MV-4-11 (cell line): ENCODE data around the gene NFKBIB.
A peak's percentile ranks its signal among the peaks of the same experiment; 100 is the strongest.
"Not testable (repeated sequence)": the region's sequence is repeated elsewhere in the genome, so short reads cannot be mapped to it uniquely, and the experiment has no call there.

Experiments
- DNase-seq: peaks from one replicate; lab custom pipeline; 2025; lab: John Stamatoyannopoulos, UW

The NFKBIB gene, protein sequence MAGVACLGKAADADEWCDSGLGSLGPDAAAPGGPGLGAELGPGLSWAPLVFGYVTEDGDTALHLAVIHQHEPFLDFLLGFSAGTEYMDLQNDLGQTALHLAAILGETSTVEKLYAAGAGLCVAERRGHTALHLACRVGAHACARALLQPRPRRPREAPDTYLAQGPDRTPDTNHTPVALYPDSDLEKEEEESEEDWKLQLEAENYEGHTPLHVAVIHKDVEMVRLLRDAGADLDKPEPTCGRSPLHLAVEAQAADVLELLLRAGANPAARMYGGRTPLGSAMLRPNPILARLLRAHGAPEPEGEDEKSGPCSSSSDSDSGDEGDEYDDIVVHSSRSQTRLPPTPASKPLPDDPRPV

DNA sequence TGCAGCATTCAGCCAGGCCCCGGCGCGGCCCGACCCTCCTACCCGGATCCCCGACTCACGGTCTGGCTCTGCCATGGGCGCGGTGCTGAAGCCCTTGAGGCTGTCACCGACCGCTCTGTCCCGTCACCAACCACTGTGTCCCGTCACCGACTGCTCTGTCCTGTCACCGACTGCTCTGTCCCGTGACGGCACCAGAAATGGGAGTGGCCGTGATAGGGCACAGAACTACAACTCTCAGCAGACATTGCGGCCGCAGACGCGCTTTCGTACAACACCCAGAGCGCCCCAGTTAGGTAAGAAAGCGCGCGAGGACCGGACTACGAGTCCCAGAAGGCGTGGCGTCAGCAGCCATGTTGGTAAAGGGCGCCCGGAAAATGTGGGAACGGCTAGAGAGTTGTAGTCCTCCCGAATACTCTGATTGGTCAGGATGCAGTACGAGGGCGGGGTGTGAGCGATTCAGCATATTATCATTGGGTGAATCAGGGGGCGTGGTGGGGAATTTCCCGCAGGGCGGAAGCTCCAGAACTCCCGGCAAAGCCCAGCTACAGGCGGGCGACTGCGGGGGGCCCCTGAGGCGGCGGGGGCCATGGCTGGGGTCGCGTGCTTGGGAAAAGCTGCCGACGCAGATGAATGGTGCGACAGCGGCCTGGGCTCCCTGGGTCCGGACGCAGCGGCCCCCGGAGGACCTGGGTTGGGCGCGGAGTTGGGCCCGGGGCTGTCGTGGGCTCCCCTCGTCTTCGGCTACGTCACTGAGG, at the start of gene NFKBIB, which contains the start of gene SIRT2:
NFKBIB (plus strand) TSS at position 523 of the 755 bp plus-strand sequence; CDS start at position 587, 64 bp downstream.
SIRT2 (minus strand) TSS at position 172 of the 755 bp plus-strand sequence; CDS start at position 75, 97 bp downstream.
- peak; percentile 100 for DNase-seq

DNA sequence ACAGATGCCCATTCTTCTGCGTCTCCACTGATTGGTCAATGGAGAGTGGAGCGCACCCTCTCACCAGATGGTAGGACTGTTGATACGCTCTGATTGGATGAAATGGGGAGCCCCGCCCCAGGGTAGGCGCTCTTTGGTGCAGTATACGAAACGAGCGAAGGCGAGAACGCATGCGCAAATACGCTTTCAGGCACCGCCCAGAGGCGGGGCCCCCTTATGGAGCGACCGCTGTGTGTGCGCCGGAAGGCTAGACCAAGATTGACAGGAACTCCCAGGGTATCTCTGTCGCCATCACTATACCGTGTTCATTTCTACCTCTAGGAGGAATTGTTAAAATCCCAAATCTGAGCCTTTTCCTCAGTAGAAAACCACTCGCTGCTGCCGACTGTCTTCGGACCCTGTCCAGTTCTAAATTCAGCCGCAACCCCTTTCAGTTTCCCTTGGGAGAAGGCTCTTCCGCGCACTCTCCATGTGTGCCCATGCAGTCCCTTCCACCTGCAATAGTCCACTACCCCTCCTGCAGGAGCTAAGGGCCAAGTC, 49.3 kb upstream of the NFKBIB start:
- DNase-seq, result no peak

DNA sequence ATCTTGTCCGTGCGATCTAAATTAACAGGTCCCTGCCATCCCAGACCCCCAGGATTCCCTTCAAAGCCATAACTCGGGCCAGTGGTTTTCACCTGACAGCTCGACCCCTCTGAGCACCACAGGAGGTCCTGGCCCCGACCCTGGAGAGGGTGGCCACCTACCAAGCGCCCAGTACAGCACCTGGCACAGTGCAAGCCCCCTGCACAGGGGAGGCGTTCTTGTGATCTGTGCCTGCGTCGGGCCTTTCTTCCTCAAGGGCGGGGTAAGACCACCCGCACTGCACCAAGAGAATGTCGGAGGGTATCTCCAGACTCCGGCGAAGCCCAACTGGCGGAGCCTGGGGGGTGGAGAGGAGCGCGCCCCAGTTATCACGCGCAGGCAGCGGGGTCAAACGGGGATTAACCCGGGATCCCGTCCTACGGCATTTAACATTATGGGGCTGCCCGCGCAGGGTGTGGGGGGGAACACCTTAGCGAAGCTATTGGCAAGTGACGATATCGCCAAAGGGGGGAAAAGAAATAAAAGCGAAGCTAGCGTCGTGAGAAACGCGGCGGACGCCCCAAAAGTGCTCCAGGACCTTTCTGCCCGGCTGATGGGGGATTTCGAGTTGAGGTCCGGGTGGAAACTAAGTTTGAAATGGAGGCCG, 48.7 kb upstream of the NFKBIB start:
- DNase-seq, result no peak

DNA sequence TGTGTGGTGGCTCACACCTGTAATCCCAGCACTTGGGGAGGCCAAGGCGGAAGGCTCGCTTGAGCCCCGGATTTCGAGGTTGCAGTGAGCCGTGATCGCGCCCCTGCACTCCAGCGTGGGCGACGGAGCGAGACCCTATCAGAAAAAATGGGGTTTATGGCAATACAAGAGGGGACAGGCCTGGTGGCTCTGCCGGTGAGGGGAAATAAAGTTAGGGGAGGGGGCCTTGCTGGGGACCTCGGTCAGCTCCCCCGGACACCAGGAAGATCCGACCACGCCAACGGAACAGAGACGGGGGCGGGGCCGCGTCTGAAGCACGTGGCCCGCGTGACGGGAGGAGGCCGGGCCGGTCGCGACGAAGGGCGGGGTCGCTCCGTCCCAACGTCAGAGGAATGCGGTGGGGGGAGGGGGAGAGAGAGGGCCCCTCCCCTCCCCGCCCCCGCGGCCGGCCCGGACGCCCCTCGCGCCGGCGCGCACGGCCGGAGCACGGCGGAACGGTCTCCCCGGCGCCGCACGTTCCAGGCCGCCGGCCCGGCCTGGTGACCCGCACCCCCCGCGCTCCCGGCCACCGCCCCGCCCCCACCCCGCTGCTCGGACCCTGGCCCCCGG, 48.0 kb upstream of the NFKBIB start:
- peak; percentile 92 for DNase-seq

DNA sequence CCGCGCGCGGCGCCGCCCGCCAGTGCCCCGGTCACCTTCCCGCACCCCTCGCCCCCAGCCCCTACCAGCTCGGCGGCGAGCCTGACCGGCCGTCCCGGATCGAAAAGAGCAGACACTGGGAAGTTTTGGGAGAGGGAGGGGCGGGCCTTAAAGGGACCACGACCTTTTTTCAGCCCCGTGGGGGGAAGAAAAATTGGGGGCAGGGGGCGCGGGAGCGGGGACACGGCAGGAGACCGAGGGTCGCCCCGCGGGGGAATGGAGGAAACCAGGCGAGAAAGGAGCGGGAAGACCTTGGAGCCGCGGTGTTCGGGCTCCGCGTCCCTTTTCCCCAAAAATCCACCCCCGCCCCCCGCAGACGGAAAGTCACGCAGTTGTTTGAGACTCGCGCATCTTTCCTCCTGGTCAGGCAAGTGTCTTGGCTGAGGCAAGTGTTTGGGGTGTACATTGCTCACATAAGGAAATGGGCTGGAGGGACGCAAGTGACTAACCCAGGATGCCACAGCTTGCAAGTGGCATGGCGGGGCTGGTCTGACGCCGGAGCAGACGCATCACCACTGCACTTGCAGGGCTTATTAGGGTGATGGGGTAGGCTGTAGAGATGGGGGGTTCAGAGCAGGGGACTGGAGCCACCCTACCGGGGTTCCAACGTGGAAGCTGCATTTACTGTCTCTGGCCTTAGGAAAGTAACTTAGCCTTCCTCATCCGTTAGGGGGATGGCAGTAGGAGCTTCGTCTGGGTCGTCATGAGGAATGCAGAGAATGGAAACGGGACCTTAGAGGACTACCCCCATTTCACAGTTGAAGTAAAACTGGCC, 47.3 kb upstream of the NFKBIB start:
- DNase-seq, result peak; percentile 82

DNA sequence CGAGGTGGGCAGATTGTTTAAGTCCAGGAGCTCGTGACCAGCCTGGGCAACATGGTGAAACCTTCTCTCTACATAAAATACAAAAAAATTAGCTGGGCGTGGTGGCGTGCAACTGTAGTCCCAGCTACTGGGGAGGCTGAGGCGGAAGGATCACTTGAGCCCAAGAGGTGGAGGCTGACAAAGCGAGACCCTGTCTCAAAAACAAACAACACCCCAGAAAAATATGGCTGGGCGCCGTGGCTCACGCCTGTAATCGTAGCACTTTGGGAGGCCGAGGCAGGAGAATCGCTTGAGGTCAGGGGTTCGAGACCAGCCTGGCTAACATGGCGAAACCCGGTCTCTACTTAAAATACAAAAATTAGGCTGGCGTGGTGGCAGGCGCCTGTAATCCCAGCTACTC, 46.6 kb upstream of the NFKBIB start:
- DNase-seq, result no peak

DNA sequence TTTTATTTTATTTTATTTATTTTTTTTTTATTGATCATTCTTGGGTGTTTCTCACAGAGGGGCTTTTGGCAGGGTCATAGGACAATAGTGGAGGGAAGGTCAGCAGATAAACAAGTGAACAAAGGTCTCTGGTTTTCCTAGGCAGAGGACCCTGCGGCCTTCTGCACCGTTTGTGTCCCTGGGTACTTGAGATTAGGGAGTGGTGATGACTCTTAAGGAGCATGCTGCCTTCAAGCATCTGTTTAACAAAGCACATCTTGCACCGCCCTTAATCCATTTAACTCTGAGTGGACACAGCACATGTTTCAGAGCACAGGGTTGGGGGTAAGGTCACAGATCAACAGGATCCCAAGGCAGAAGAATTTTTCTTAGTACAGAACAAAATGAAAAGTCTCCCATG, 44.8 kb upstream of the NFKBIB start:
- DNase-seq, result not testable (repeated sequence)

DNA sequence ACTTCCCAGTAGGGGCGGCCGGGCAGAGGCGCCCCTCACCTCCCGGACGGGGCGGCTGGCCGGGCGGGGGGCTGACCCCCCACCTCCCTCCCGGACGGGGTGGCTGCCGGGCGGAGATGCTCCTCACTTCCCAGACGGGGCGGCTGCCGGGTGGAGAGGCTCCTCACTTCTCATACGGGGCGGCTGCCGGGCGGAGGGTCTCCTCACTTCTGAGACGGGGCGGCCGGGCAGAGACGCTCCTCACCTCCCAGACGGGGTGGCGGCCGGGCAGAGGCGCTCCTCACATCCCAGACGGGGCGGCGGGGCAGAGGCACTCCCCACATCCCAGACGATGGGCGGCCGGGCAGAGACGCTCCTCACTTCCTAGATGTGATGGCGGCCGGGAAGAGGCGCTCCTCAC, 44.0 kb upstream of the NFKBIB start:
- DNase-seq, result not testable (repeated sequence)

DNA sequence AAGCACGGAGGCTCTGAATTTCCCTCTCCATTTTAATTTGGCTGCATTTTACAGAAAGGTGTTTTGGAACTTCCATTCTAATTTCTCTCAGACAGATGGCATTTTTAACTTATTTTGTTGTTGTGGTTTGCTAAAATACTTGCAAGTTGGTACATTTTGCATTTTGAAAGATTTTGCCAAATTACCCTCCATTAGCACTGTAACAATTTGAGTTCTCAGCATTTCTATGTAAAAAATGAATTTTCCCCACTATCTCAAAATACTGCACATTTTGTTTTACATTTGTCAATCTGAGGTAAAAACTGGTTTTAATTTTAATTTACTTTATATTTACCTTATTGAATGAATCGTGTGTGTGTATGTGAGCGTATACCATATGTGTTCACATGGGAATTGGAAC, 43.0 kb upstream of the NFKBIB start:
- DNase-seq, result no peak

DNA sequence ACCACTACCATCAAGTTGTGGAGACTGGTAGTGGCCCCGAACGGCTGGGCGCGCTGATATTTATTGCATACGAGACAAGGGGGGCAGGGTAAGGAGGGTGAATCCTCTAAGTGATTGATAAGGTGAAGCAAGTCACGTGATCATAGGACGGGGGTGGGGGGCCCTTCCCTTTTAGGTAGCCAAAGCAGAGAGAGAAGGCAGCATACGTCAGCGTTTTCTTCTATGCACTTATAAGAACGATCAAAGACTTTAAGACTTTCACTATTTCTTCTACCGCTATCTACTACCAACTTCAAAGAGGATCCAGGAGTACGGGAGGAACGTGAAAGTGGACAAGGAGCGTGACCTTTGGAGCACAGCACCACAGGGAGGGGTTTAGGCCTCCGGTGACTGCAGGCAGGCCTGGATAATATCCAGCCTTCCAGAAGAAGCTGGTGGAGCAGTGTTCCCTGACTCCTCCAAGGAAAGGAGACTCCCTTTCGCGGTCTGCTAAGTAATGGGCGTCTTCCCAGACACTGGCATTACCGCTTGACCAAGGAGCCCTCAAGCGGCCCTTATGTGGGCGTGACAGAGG, 40.1 kb upstream of the NFKBIB start:
- DNase-seq, result not testable (repeated sequence)

DNA sequence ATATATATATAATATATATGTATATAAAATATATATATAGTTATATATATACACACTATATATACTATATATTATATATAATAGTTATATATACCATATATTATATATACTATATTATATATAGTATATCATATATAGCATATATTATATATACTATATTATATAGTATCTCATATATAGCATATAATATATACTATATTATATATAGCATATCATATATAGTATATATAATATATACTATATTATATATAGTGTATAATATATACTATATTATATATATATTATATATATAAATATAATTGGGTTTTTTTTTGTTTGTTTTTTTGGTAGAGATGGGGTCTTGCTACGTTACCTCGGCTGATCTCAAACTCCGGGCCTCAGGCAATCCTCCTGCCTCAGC, 38.4 kb upstream of the NFKBIB start:
- DNase-seq, result no peak

DNA sequence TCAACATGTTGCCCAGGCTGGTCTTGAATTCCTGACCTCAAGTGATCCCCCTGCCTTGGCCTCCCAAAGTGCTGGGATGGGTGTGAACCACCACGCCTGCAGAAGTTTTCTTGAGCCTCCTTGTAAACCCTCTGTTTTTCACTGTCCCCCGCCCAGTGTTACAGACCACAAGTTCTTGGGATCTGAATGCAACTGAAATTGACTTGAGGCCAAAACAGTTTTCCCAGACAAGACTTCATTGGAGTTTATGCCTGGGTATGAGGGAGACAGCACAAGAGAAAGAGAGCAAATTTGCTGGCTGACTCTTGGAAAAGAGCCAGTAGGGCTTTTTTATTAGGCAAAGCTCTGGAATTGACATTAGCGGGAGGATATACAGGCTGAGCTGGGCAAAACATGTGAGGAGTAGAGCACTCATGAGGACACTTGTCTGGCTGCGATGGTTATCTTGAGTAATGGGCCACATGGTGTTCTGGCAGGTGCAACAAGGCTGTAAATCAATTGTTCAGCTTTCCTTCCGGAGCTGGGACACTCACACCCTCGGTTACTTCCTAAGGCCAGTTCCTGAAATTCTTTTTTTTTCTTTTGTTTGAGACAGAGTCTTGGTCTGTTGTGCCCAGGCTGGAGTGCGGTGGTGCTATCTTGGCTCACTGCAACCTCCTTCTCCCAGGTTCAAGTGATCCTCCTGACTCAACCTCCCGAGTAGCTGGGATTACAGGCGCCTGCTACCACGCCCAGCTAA, 37.3 kb upstream of the NFKBIB start:
- DNase-seq, result peak; percentile 90

DNA sequence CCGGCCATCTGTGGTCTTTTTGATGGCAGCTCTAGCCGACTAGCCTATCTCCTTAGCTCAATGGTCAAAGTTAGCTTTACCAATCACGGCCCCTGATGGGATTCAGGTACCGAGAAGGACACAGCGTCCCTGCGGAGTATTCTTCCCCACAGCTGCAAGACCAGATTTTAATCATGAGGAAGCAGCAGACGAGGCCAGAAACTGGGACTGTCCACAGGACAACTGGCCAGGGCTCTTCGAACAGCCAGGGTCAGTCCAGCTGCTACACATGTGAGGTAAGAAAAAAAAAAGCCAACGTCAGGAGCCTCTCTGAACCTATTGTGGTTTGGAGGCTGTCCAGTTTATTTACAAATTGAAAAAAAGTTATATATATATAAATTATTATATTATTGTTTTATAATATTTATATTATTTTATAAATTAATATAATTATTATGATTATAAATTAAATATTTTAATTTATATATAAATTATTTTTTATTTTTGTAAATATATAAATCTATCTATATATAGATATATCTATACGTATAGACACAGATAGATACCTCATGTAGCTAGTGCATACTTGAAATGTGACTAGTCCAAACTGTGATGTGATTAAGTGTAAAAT, 32.5 kb upstream of the NFKBIB start:
- no peak for DNase-seq

DNA sequence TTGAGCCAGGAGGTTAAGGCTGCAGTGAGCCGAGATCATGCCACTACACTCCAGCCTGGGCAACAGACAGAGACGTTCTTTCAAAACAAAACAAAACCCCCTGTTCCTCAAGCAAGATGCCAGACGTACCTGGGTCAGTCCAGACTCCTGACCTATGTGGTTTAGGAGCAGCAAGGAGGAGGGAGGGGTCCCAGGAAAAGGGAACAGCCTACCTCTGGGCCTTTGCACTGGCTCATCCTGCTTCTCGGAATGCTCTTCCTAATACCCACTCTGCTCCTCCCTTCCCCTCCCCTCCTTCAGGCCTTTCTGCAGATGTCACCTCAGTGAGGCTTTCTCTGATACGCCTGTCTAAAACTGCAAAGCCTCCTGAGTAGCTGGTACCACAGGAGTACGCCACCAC, 31.2 kb upstream of the NFKBIB start:
- DNase-seq, result no peak

DNA sequence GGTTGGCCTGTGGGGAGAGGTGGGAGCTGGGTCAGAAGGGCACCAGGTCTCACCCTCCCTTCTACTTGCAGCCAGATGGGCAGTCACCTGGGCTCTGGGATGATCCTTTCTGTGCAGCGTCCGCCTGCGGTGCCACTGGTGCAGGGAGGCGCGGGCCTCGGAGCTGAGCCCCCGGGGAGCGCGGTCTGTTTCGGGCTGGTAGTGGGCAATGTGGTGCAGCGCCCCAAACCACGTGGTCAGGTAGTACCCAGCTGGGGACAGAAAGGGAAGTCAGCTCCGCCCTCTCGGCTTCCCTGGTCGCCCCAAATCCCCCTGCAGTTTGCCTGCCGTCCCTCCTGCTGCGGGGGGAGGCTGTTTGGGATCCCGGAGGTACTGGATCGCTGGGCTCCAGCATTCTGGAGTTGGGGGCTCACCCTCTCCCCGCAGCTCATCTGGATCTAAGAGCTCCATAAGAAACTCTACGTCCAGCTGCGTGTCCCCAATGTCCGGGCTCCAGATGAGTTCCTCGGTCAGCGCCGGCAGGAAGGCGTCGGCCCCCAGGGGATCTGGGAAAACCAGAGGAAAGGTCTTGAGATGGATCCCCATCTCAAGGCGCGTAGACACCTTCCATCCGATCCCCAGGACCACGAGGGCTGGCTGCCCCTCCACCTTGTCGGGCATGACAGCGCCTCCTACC, 30.5 kb upstream of the NFKBIB start:
- no peak for DNase-seq

DNA sequence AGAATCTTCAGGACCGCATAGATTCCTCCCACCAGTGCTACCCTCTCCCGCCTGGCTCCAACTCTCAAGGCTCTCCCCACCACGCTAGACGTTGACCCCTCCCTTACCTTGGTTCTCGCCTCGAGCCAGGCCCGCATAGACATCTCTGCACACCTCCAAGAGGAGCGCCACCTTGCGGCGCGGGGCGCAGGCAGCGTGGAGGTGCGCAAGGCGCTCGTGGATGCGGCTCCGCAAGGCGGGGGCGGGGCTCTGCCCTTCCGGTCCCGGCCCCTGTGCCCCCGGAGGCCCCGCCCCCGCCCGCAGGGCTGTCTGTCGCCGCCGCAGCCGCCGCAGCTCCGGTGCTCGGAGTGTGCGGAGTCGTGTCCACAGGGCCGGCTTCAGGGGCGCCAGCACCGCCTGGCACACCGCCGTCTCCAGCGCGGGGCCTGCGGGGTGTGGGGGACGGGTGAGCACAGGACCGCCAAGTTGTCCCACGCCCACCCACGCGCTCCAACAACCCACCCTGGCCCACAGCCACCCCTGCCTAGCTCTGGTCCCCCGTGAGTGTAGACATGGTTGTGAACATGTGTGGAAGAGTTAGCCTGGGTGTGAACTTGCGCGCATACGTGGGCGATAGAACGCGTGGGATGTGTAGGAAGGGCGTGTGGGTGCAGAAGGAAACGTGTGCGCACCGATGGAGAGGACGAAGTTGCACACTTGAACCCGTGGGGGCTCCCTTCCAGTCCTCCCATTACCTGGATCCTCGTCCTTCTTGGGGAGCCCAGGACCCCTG, 29.7 kb upstream of the NFKBIB start:
- DNase-seq, result peak; percentile 65

DNA sequence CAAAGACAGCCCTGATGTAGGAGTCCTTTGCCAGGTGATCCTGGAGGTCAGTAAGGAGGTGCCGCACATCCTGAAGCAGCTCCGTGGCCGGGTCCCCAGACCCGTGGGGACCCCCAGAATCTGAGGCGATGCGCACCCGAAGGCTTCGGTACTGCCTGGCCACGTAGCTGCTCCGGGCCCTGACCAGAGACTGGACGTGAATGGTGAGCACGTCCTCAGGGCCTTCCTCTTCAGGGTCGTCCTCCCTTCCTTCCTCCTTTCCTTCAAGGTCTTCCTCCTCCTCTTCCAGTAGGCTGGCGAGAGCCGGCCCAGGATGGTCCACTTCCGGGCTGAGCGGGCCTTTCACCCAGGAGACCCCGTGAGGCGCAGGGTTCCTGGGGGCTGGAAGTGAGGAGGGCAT, 29.2 kb upstream of the NFKBIB start:
- DNase-seq, result no peak

DNA sequence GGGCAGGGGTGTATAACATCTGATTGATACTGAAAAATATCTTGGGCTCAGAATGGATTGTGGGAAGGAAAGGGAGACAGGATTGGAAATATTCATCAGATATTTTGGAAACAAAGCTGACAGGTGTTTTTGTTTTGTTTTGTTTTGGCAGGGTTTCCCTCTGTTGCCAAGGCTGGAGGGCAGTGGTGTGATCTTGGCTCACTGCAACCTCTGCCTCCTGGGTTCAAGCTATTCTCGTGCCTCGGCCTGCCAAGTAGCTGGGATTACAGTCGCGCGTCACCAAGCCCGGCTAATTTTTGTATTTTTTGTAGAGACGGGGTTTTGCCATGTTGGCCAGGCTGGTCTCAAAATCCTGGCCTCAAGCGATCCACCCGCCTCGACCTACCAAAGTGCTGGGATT, 26.4 kb upstream of the NFKBIB start:
- not testable (repeated sequence) for DNase-seq
